ENCODE measurements around the gene AP4E1. TPM values are rescaled to one million over a fixed set of nuclear protein-coding genes. Genes with fewer than 3 reads are reported as not detected.
"Not testable (repeated sequence)": the region's sequence is repeated elsewhere in the genome, so short reads cannot be mapped to it uniquely, and the experiment has no call there.

Gene AP4E1
- polyA plus RNA-seq, 3 donors = 1.1 to 3.8 (median 3.1) TPM

GRCh38 chr15:50996641-50997040 is 88.2 kb downstream of the AP4E1 start:
- 81 to 98% (median 93%) methylated on average over 1 of the region's 1 CpG for WGBS, 3 donors
- no peak overlapping the region for H3K27ac ChIP-seq (ENCODE audit: low read depth, low read length)

GRCh38 chr15:50997371-50998051 is 89.0 kb downstream of the AP4E1 start:
- no peak overlapping the region for H3K27ac ChIP-seq (ENCODE audit: low read depth, low read length)
- 95 to 98% (median 96%) methylated on average over 4 of the region's 4 CpGs for WGBS, 3 donors

- H3K27ac ChIP-seq (ENCODE audit: low read depth, low read length) = no peak overlapping the region
- WGBS, 3 donors = 70 to 74% (median 70%) methylated on average over 3 of the region's 3 CpGs
Measured at GRCh38 chr15:51004103-51004551, 95.6 kb downstream of the AP4E1 start.

- H3K27ac ChIP-seq (ENCODE audit: low read depth, low read length) = no peak overlapping the region
- 70 to 89% (median 88%) methylated on average over 1 of the region's 1 CpG for WGBS, 3 donors
Measured at GRCh38 chr15:51006336-51006985, 98.0 kb downstream of the AP4E1 start.

GRCh38 chr15:51007131-51007666 is 98.7 kb downstream of the AP4E1 start:
- H3K27ac ChIP-seq (ENCODE audit: low read depth, low read length) = no peak overlapping the region
- WGBS, 3 donors = 81 to 94% (median 94%) methylated on average over 4 of the region's 4 CpGs

GRCh38 chr15:51011212-51011611 is 102.7 kb downstream of the AP4E1 start:
- 32 to 71% (median 41%) methylated on average over 1 of the region's 1 CpG for WGBS, 3 donors
- H3K27ac ChIP-seq (ENCODE audit: low read depth, low read length) = no peak overlapping the region

GRCh38 chr15:51016615-51017014 is 108.1 kb downstream of the AP4E1 start:
- no peak overlapping the region for H3K27ac ChIP-seq (ENCODE audit: low read depth, low read length)
- 76 to 82% (median 78%) methylated on average over 1 of the region's 1 CpG for WGBS, 3 donors

GRCh38 chr15:51022206-51022605 is 113.7 kb downstream of the AP4E1 start:
- H3K27ac ChIP-seq (ENCODE audit: low read depth, low read length) = no peak overlapping the region

GRCh38 chr15:51023499-51023898 is 115.0 kb downstream of the AP4E1 start:
- H3K27ac ChIP-seq (ENCODE audit: low read depth, low read length) = no peak overlapping the region
- 94 to 100% (median 95%) methylated on average over 1 of the region's 1 CpG for WGBS, 3 donors

- no peak overlapping the region for H3K27ac ChIP-seq (ENCODE audit: low read depth, low read length)
- WGBS, 3 donors = 48 to 78% (median 74%) methylated on average over 4 of the region's 4 CpGs
Measured at GRCh38 chr15:51024735-51025453, 116.4 kb downstream of the AP4E1 start.

- 78 to 92% (median 91%) methylated on average over 3 of the region's 3 CpGs for WGBS, 3 donors
- no peak overlapping the region for H3K27ac ChIP-seq (ENCODE audit: low read depth, low read length)
Measured at GRCh38 chr15:51025454-51025846, 117.0 kb downstream of the AP4E1 start.

- H3K27ac ChIP-seq (ENCODE audit: low read depth, low read length) = no peak overlapping the region
- WGBS, 3 donors = 73 to 91% (median 85%) methylated on average over 6 of the region's 6 CpGs
Measured at GRCh38 chr15:51030649-51031316, 122.3 kb downstream of the AP4E1 start.

GRCh38 chr15:51037474-51037873 is 129.0 kb downstream of the AP4E1 start:
- 94 to 99% (median 95%) methylated on average over 9 to 13 of the region's 13 CpGs for WGBS, 3 donors
- not testable (repeated sequence) for H3K27ac ChIP-seq (ENCODE audit: low read depth, low read length)

- no peak overlapping the region for H3K27ac ChIP-seq (ENCODE audit: low read depth, low read length)
- WGBS, 3 donors = 87 to 92% (median 88%) methylated on average over 7 of the region's 7 CpGs
Measured at GRCh38 chr15:51038162-51038973, 129.9 kb downstream of the AP4E1 start.

- no peak overlapping the region for H3K27ac ChIP-seq (ENCODE audit: low read depth, low read length)
- 93 to 100% (median 93%) methylated on average over 2 of the region's 2 CpGs for WGBS, 3 donors
Measured at GRCh38 chr15:51038974-51039319, 130.5 kb downstream of the AP4E1 start.

- 52 to 68% (median 65%) methylated on average over 4 of the region's 4 CpGs for WGBS, 3 donors
- H3K27ac ChIP-seq (ENCODE audit: low read depth, low read length) = no peak overlapping the region
Measured at GRCh38 chr15:51044037-51044727, 135.7 kb downstream of the AP4E1 start.

- H3K27ac ChIP-seq (ENCODE audit: low read depth, low read length) = no peak overlapping the region
- 81 to 96% (median 83%) methylated on average over 2 of the region's 2 CpGs for WGBS, 3 donors
Measured at GRCh38 chr15:51046016-51046415, 137.5 kb downstream of the AP4E1 start.

Measured in adipose tissue (tissue), 3 donors.